ENCODE results near the gene PXYLP1. TPM values are rescaled to one million over a fixed set of nuclear protein-coding genes. Genes with fewer than 3 reads are reported as not detected.

Gene PXYLP1
- total and polyA plus RNA-seq, 2 donors, result 41.5 to 49.0 TPM

DNA sequence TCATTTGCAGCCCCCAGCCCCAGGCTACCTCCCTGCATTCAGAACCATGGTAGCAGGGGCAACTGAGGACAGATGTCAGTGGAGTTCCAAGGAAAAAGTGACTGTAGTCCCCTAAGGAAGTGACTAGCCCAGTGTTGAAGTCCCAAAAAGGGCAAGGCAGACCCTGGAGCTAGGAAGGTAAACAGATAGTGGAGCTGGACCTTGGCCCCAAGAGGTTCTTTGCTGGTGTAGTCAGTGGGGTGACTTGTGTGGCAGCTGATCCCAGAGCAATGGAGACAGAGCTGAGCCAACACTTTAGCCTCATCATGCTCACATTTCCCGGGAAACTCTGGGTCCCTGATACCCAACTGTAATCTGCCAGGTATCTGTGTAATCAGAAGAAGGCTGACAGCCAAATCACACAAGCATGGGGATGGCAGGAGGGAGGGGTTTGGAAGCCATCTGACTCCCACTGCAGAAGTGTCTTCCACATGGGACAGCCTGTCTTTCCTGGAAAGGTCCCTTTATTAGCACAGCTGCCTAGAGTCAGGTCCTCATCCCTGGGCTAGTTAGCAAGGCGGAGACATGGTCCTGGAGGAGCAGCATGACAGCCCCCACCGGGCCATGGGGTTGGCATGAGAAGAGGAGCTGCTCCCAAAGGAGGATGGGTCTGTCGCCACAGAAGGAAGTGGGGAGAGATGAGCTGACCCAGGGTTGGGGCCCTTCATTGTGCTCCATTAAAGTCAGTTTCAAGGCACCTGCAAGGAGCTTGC, 39.8 kb downstream of the PXYLP1 start:
- Histone ChIP-seq H3K9me3 (ENCODE audit: control insufficient read depth in 2 of 2, insufficient read depth in 1 of 2, low read length in 1 of 2) (peaks cover 0 to 3% of the 10 kb centered on the region in 2 donors), H3K36me3 (ENCODE audit: control insufficient read depth in 2 of 2, insufficient read depth in 2 of 2, low read length in 1 of 2) (peaks cover 26 to 35% of the 10 kb centered on the region in 2 donors), H3K4me3 (ENCODE audit: low read length in 2 of 2) (no peak overlapping the region), H3K27ac (ENCODE audit: low read depth in 1 of 2, low read length in 1 of 2) (no peak overlapping the region), H3K4me1 (ENCODE audit: control insufficient read depth in 2 of 2, insufficient read depth in 2 of 2, low read length in 2 of 2) (peaks cover 16 to 31% of the 10 kb centered on the region in 2 donors), H3K27me3 (ENCODE audit: control insufficient read depth in 2 of 2, insufficient read depth in 1 of 2, low read length in 1 of 2) (no peaks in the 10 kb centered on the region)
- no peak for DNase-seq (ENCODE audit: low read depth in 6 of 9, low spot score in 9 of 9)
- 96% methylated on average over 4 of the region's 4 CpGs for WGBS

DNA sequence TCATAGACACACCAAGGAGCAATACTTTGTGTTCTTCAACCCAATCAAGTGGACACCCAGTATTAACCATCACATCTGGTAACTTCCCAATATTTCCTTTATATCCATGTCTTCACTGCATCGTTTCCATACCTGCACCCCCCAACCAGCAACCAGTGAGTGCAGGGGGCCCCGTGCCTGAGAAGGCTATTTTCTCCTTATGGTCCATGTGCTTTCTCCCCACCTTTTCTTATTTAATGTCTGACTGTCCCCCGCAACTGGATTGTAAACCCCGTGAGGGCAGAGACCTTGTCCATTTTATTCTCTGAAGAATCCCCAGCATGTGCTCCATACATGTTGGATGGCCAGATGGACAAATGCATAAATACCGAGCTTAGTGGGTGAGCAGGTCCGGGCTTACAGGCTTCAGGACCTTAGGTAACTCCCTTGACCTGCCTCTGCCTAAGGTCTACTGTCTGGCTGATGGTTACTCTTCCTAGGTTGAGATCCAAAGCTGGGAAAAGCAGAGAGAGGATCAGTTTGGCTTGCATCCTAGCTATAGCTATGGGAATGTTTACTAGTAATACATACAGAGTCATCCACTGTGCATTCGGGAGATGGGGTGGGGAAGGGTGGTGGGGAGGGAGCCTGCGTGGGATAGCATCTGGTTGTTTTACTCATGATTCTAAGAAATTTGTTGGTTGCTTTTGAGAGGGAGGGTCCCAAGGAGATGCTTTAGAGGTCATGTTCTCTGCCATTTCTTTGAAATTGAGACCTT, 41.5 kb downstream of the PXYLP1 start:
- H3K27ac ChIP-seq (ENCODE audit: low read depth in 1 of 2, low read length in 1 of 2), result no peak overlapping the region
- peaks cover 13 to 19% of the 10 kb centered on the region in 2 donors for H3K4me1 ChIP-seq (ENCODE audit: control insufficient read depth in 2 of 2, insufficient read depth in 2 of 2, low read length in 2 of 2)
- no peak for DNase-seq (ENCODE audit: low read depth in 6 of 9, low spot score in 9 of 9)
- H3K4me3 ChIP-seq (ENCODE audit: low read length in 2 of 2), result no peak overlapping the region
- WGBS, result 98% methylated on average over 8 of the region's 8 CpGs
- H3K27me3 ChIP-seq (ENCODE audit: control insufficient read depth in 2 of 2, insufficient read depth in 1 of 2, low read length in 1 of 2), result no peaks in the 10 kb centered on the region
- peaks cover 0 to 2% of the 10 kb centered on the region in 2 donors for H3K9me3 ChIP-seq (ENCODE audit: control insufficient read depth in 2 of 2, insufficient read depth in 1 of 2, low read length in 1 of 2)
- H3K36me3 ChIP-seq (ENCODE audit: control insufficient read depth in 2 of 2, insufficient read depth in 2 of 2, low read length in 1 of 2), result peaks cover 28 to 35% of the 10 kb centered on the region in 2 donors

- WGBS, result 98% methylated on average over 15 of the region's 15 CpGs
- H3K27me3 ChIP-seq (ENCODE audit: control insufficient read depth in 2 of 2, insufficient read depth in 1 of 2, low read length in 1 of 2), result no peaks in the 10 kb centered on the region
- H3K4me1 ChIP-seq (ENCODE audit: control insufficient read depth in 2 of 2, insufficient read depth in 2 of 2, low read length in 2 of 2), result peaks cover 5 to 12% of the 10 kb centered on the region in 2 donors
- no peak for DNase-seq (ENCODE audit: low read depth in 6 of 9, low spot score in 9 of 9)
- no peaks in the 10 kb centered on the region for H3K9me3 ChIP-seq (ENCODE audit: control insufficient read depth in 2 of 2, insufficient read depth in 1 of 2, low read length in 1 of 2)
- no peak overlapping the region for H3K27ac ChIP-seq (ENCODE audit: low read depth in 1 of 2, low read length in 1 of 2)
- peaks cover 30 to 41% of the 10 kb centered on the region in 2 donors for H3K36me3 ChIP-seq (ENCODE audit: control insufficient read depth in 2 of 2, insufficient read depth in 2 of 2, low read length in 1 of 2)
- no peak overlapping the region for H3K4me3 ChIP-seq (ENCODE audit: low read length in 2 of 2)
These were observed 42.2 kb downstream of the PXYLP1 start for GRCh38 chr3:141273700-141274410.

GRCh38 chr3:141274411-141275031, 42.9 kb downstream of the PXYLP1 start:
- WGBS, result 94% methylated on average over 10 of the region's 10 CpGs
- Histone ChIP-seq H3K4me3 (ENCODE audit: low read length in 2 of 2) (no peak overlapping the region), H3K27me3 (ENCODE audit: control insufficient read depth in 2 of 2, insufficient read depth in 1 of 2, low read length in 1 of 2) (no peaks in the 10 kb centered on the region), H3K4me1 (ENCODE audit: control insufficient read depth in 2 of 2, insufficient read depth in 2 of 2, low read length in 2 of 2) (peaks cover 2 to 13% of the 10 kb centered on the region in 2 donors), H3K9me3 (ENCODE audit: control insufficient read depth in 2 of 2, insufficient read depth in 1 of 2, low read length in 1 of 2) (no peaks in the 10 kb centered on the region), H3K36me3 (ENCODE audit: control insufficient read depth in 2 of 2, insufficient read depth in 2 of 2, low read length in 1 of 2) (peaks cover 30 to 41% of the 10 kb centered on the region in 2 donors), H3K27ac (ENCODE audit: low read depth in 1 of 2, low read length in 1 of 2) (no peak overlapping the region)
- no peak for DNase-seq (ENCODE audit: low read depth in 6 of 9, low spot score in 9 of 9)

DNA sequence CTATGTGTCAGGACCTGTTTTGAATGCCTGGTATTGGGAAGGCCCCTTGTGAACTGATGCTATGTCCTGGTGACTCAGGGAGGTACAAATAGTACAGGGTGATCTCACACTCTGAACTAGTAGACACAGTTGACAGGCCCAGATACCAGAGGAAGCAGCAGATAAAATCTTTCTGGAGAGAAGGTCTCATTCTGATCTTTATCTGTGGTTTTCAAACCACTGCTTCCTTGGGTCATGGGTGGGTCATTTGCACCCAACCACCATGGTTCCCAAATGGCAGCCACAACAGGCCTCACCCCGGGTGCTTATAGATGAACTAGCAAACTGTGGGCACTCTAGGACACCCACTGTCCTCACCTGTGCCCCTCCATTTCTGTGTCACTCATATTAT, 43.4 kb downstream of the PXYLP1 start:
- Histone ChIP-seq H3K36me3 (ENCODE audit: control insufficient read depth in 2 of 2, insufficient read depth in 2 of 2, low read length in 1 of 2) (peaks cover 35 to 38% of the 10 kb centered on the region in 2 donors), H3K27me3 (ENCODE audit: control insufficient read depth in 2 of 2, insufficient read depth in 1 of 2, low read length in 1 of 2) (no peaks in the 10 kb centered on the region), H3K27ac (ENCODE audit: low read depth in 1 of 2, low read length in 1 of 2) (no peak overlapping the region), H3K4me1 (ENCODE audit: control insufficient read depth in 2 of 2, insufficient read depth in 2 of 2, low read length in 2 of 2) (peaks cover 2 to 15% of the 10 kb centered on the region in 2 donors), H3K9me3 (ENCODE audit: control insufficient read depth in 2 of 2, insufficient read depth in 1 of 2, low read length in 1 of 2) (no peaks in the 10 kb centered on the region), H3K4me3 (ENCODE audit: low read length in 2 of 2) (no peak overlapping the region)
- WGBS, result 25% methylated on average over 1 of the region's 1 CpG
- DNase-seq (ENCODE audit: low read depth in 6 of 9, low spot score in 9 of 9), result no peak

GRCh38 chr3:141275511-141275910, 43.9 kb downstream of the PXYLP1 start:
- Histone ChIP-seq H3K4me1 (ENCODE audit: control insufficient read depth in 2 of 2, insufficient read depth in 2 of 2, low read length in 2 of 2) (peaks cover 2 to 15% of the 10 kb centered on the region in 2 donors), H3K27me3 (ENCODE audit: control insufficient read depth in 2 of 2, insufficient read depth in 1 of 2, low read length in 1 of 2) (no peaks in the 10 kb centered on the region), H3K27ac (ENCODE audit: low read depth in 1 of 2, low read length in 1 of 2) (no peak overlapping the region), H3K36me3 (ENCODE audit: control insufficient read depth in 2 of 2, insufficient read depth in 2 of 2, low read length in 1 of 2) (peaks cover 39 to 42% of the 10 kb centered on the region in 2 donors), H3K4me3 (ENCODE audit: low read length in 2 of 2) (no peak overlapping the region), H3K9me3 (ENCODE audit: control insufficient read depth in 2 of 2, insufficient read depth in 1 of 2, low read length in 1 of 2) (no peaks in the 10 kb centered on the region)
- no peak for DNase-seq (ENCODE audit: low read depth in 6 of 9, low spot score in 9 of 9)
- WGBS, result 69% methylated on average over 2 of the region's 2 CpGs

GRCh38 chr3:141275973-141276372, 44.3 kb downstream of the PXYLP1 start:
- Histone ChIP-seq H3K27ac (ENCODE audit: low read depth in 1 of 2, low read length in 1 of 2) (no peak overlapping the region), H3K4me3 (ENCODE audit: low read length in 2 of 2) (no peak overlapping the region), H3K27me3 (ENCODE audit: control insufficient read depth in 2 of 2, insufficient read depth in 1 of 2, low read length in 1 of 2) (no peaks in the 10 kb centered on the region), H3K4me1 (ENCODE audit: control insufficient read depth in 2 of 2, insufficient read depth in 2 of 2, low read length in 2 of 2) (peaks cover 2 to 15% of the 10 kb centered on the region in 2 donors), H3K36me3 (ENCODE audit: control insufficient read depth in 2 of 2, insufficient read depth in 2 of 2, low read length in 1 of 2) (peaks cover 40 to 47% of the 10 kb centered on the region in 2 donors), H3K9me3 (ENCODE audit: control insufficient read depth in 2 of 2, insufficient read depth in 1 of 2, low read length in 1 of 2) (no peaks in the 10 kb centered on the region)
- 98% methylated on average over 7 of the region's 7 CpGs for WGBS
- no peak for DNase-seq (ENCODE audit: low read depth in 6 of 9, low spot score in 9 of 9)

DNA sequence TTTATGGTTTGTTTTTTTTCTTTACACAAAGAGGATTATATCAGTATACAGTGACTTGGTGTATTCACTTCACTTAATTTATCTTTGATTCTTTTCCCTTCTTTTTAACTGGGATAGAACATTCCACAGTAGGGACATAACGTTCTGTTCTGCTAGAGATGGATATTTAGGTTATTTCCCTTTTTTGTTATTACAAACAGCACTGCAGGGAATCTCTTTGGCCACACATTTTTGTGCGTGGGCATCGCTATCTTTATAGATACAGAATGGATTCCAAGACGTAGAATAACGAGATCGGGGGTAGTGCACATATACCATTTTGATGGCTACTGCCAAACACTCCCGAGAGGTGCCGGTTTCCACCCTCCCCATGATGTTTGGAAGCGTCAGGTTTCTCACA, 44.8 kb downstream of the PXYLP1 start:
- 96% methylated on average over 9 of the region's 9 CpGs for WGBS
- Histone ChIP-seq H3K4me1 (ENCODE audit: control insufficient read depth in 2 of 2, insufficient read depth in 2 of 2, low read length in 2 of 2) (peaks cover 2 to 15% of the 10 kb centered on the region in 2 donors), H3K36me3 (ENCODE audit: control insufficient read depth in 2 of 2, insufficient read depth in 2 of 2, low read length in 1 of 2) (peaks cover 44 to 47% of the 10 kb centered on the region in 2 donors), H3K9me3 (ENCODE audit: control insufficient read depth in 2 of 2, insufficient read depth in 1 of 2, low read length in 1 of 2) (peaks cover 0 to 2% of the 10 kb centered on the region in 2 donors), H3K4me3 (ENCODE audit: low read length in 2 of 2) (no peak overlapping the region), H3K27me3 (ENCODE audit: control insufficient read depth in 2 of 2, insufficient read depth in 1 of 2, low read length in 1 of 2) (no peaks in the 10 kb centered on the region), H3K27ac (ENCODE audit: low read depth in 1 of 2, low read length in 1 of 2) (no peak overlapping the region)
- no peak for DNase-seq (ENCODE audit: low read depth in 6 of 9, low spot score in 9 of 9)

Data from thymus (tissue), 11 donors.